IMR-90 (cell line): ENCODE data around the gene FGF5. TPM values are rescaled to one million over a fixed set of nuclear protein-coding genes. Genes with fewer than 3 reads are reported as not detected.
A peak's percentile ranks its signal among the peaks of the same experiment; 100 is the strongest.

Experiments
- ATAC-seq: fragments of 200-7000 bp; cut with Tn5 transposase; 2 replicates; pipeline ENCODE4 v1.9.1; 2020; ENCODE audit warnings: low read depth, mild to moderate bottlenecking, moderate library complexity
- BruUV-seq: library from RNA; stranded (reverse); fragments of 400-500 nt; replicated peaks from 2 replicates; lab custom pipeline; 2021; lab: Mats Ljungman, UMichigan
- CTCF ChIA-PET: fragments of 300-600 bp; formaldehyde crosslinking; extraction: SDS; loops from one replicate; lab custom pipeline; 2021; ENCODE audit warnings: antibody characterized with exemption; lab: Yijun Ruan, JAX
- POLR2A ChIA-PET: fragments of 300-600 bp; sonication (Branson Sonifier 250); formaldehyde crosslinking; loops from one replicate; lab custom pipeline; 2022; ENCODE audit warnings: antibody characterized with exemption; ENCODE audit not compliant: unreplicated experiment; lab: Charles Lee
- DNase-seq: peaks from one replicate; pipeline ENCODE4 v3.0.0; 2013
- H2AFZ ChIP-seq: replicated peaks from 2 replicates; pipeline ENCODE3; 2013; ENCODE audit warnings: low read length, mild to moderate bottlenecking; ENCODE audit not compliant: poor library complexity
- H2AK5ac ChIP-seq: 2 replicates; pipeline ENCODE4 v1.6.1; 2013; ENCODE audit warnings: low read depth, low read length, inconsistent platforms
- H2AK9ac ChIP-seq: replicated peaks from 2 replicates; pipeline ENCODE3; 2013; ENCODE audit warnings: mild to moderate bottlenecking, low read depth, low read length, moderate library complexity; ENCODE audit not compliant: poor library complexity
- H2BK120ac ChIP-seq: 2 replicates; pipeline ENCODE4 v1.6.1; 2013; ENCODE audit warnings: low read depth, low read length, inconsistent platforms
- H2BK15ac ChIP-seq: 3 replicates; pipeline ENCODE4 v1.6.1; 2013; ENCODE audit warnings: low read depth, low read length, inconsistent platforms
- H2BK20ac ChIP-seq: 2 replicates; pipeline ENCODE4 v1.6.1; 2013; ENCODE audit warnings: low read depth, mild to moderate bottlenecking, inconsistent platforms, low read length, moderate library complexity
- H2BK5ac ChIP-seq: 2 replicates; pipeline ENCODE4 v1.6.1; 2013; ENCODE audit warnings: mild to moderate bottlenecking, low read depth, low read length, inconsistent platforms; ENCODE audit not compliant: poor library complexity, severe bottlenecking
- H3K14ac ChIP-seq: replicated peaks from 2 replicates; pipeline ENCODE4 v1.6.1; 2013; ENCODE audit warnings: low read depth, low read length, inconsistent platforms
- H3K18ac ChIP-seq: 2 replicates; pipeline ENCODE4 v1.6.1; 2013; ENCODE audit warnings: low read depth, low read length, control low read depth
- H3K23ac ChIP-seq: 2 replicates; pipeline ENCODE4 v1.6.1; 2013; ENCODE audit warnings: low read depth, low read length, inconsistent platforms
- H3K27ac ChIP-seq: 2 replicates; pipeline ENCODE4 v1.5.1; 2013; ENCODE audit warnings: mild to moderate bottlenecking, control low read depth, low read length; ENCODE audit not compliant: insufficient read depth
- H3K27me3 ChIP-seq: 2 replicates; pipeline ENCODE4 v1.6.1; 2013; ENCODE audit warnings: low read length; ENCODE audit not compliant: control insufficient read depth, insufficient read depth
- H3K36me3 ChIP-seq: 2 replicates; pipeline ENCODE4 v1.6.1; 2013; ENCODE audit warnings: low read length, mixed read lengths; ENCODE audit not compliant: control insufficient read depth, insufficient read depth
- H3K4ac ChIP-seq: 2 replicates; pipeline ENCODE4 v1.6.1; 2013; ENCODE audit warnings: low read depth, low read length, inconsistent platforms
- H3K4me1 ChIP-seq: 2 replicates; pipeline ENCODE4 v1.6.1; 2013; ENCODE audit warnings: low read length, mixed read lengths; ENCODE audit not compliant: control insufficient read depth, insufficient read depth
- H3K4me2 ChIP-seq: 2 replicates; pipeline ENCODE4 v1.6.1; 2013; ENCODE audit warnings: low read depth, mild to moderate bottlenecking, control low read depth, low read length, moderate library complexity
- H3K4me3 ChIP-seq: 2 replicates; pipeline ENCODE4 v1.5.1; 2013; ENCODE audit warnings: low read depth, mild to moderate bottlenecking, control low read depth, low read length, moderate library complexity; ENCODE audit not compliant: insufficient read depth
- H3K56ac ChIP-seq: 2 replicates; pipeline ENCODE4 v1.6.1; 2013; ENCODE audit warnings: low read length, inconsistent platforms; ENCODE audit not compliant: insufficient read depth; ENCODE audit errors: extremely low read depth
- H3K79me1 ChIP-seq, 2 experiments: 2 replicates each; pipeline ENCODE4 v1.6.1; 2013; ENCODE audit warnings: low read length in 2 of 2, inconsistent platforms in 1 of 2, low read depth in 1 of 2
- H3K9ac ChIP-seq: 2 replicates; pipeline ENCODE4 v1.6.1; 2013; ENCODE audit warnings: low read depth, low read length, control low read depth
- H3K9me1 ChIP-seq: 2 replicates; pipeline ENCODE4 v1.6.1; 2013; ENCODE audit warnings: low read length, inconsistent platforms; ENCODE audit not compliant: insufficient read depth
- H3K9me3 ChIP-seq: 2 replicates; pipeline ENCODE4 v1.6.1; 2013; ENCODE audit warnings: low read length; ENCODE audit not compliant: control insufficient read depth, insufficient read depth
- H4K20me1 ChIP-seq: 2 replicates; pipeline ENCODE4 v1.6.1; 2013; ENCODE audit warnings: low read length, inconsistent platforms; ENCODE audit not compliant: insufficient read depth
- H4K5ac ChIP-seq: 2 replicates; pipeline ENCODE4 v1.6.1; 2013; ENCODE audit warnings: mild to moderate bottlenecking, low read depth, low read length, control low read depth
- H4K8ac ChIP-seq, 2 experiments: 2 replicates each; pipeline ENCODE4 v1.6.1; 2013; ENCODE audit warnings: low read depth in 2 of 2, low read length in 2 of 2, control low read depth in 1 of 2, inconsistent platforms in 1 of 2
- H4K91ac ChIP-seq: 2 replicates; pipeline ENCODE4 v1.6.1; 2013; ENCODE audit warnings: low read depth, low read length, inconsistent platforms; ENCODE audit not compliant: insufficient read depth
- BHLHE40 ChIP-seq: fragments of 150-350 bp; IDR thresholded peaks from 2 replicates; pipeline ENCODE4 v1.6.1; 2016; ENCODE audit warnings: mild to moderate bottlenecking, low read depth, low read length
- CEBPB ChIP-seq: IDR thresholded peaks from 2 replicates; pipeline ENCODE4 v1.6.1; 2012; ENCODE audit warnings: low read depth, low read length, improper control_type of control experiment
- CHD1 ChIP-seq: IDR thresholded peaks from 2 replicates; pipeline ENCODE4 v1.6.1; 2012; ENCODE audit warnings: low read depth, low read length, improper control_type of control experiment
- FOS ChIP-seq: fragments of 150-350 bp; IDR thresholded peaks from 2 replicates; pipeline ENCODE4 v1.6.1; 2016; ENCODE audit warnings: low read depth, low read length
- MAFK ChIP-seq: IDR thresholded peaks from 2 replicates; pipeline ENCODE4 v1.6.1; 2012; ENCODE audit warnings: low read depth, low read length, improper control_type of control experiment
- MAZ ChIP-seq: IDR thresholded peaks from 2 replicates; pipeline ENCODE4 v1.6.1; 2012; ENCODE audit warnings: low read depth, mild to moderate bottlenecking, low read length, improper control_type of control experiment, moderate library complexity, borderline replicate concordance
- MXI1 ChIP-seq: IDR thresholded peaks from 2 replicates; pipeline ENCODE4 v1.6.1; 2012; ENCODE audit warnings: low read depth, mild to moderate bottlenecking, low read length, moderate library complexity, borderline replicate concordance
- NFE2L2 ChIP-seq: fragments of 150-350 bp; IDR thresholded peaks from 2 replicates; pipeline ENCODE4 v1.6.1; 2016; ENCODE audit warnings: low read depth, mild to moderate bottlenecking, low read length
- POLR2A ChIP-seq: IDR thresholded peaks from 2 replicates; pipeline ENCODE4 v1.6.1; 2012; ENCODE audit warnings: mild to moderate bottlenecking, low read depth, low read length
- RAD21 ChIP-seq: IDR thresholded peaks from 2 replicates; pipeline ENCODE4 v1.6.1; 2012; ENCODE audit warnings: low read length, improper control_type of control experiment
- RCOR1 ChIP-seq: IDR thresholded peaks from 2 replicates; pipeline ENCODE4 v1.6.1; 2012; ENCODE audit warnings: mild to moderate bottlenecking, low read length, improper control_type of control experiment; ENCODE audit not compliant: insufficient replicate concordance
- RFX5 ChIP-seq: IDR thresholded peaks from 2 replicates; pipeline ENCODE4 v1.8.0; 2012; ENCODE audit warnings: low read depth, mild to moderate bottlenecking, low read length, moderate library complexity
- SMC3 ChIP-seq: fragments of 150-350 bp; IDR thresholded peaks from 2 replicates; pipeline ENCODE4 v1.6.1; 2016; ENCODE audit warnings: low read depth, mild to moderate bottlenecking, antibody characterized with exemption, low read length, moderate library complexity
- WGBS, 2 experiments: methylation state at CpG; one replicate each; pipeline versions ENCODE4 v1.1.5 to v1.1.7; 2013; ENCODE audit warnings: missing lambda C conversion rate in 2 of 2; ENCODE audit not compliant: insufficient read length in 1 of 2; ENCODE audit errors: extremely low coverage in 2 of 2; 5-methylcytosine and 5-hydroxymethylcytosine counted together
- dilution Hi-C: fragments of 300-500 bp; cut with HindIII; formaldehyde crosslinking; loops from one replicate; pipeline ENCODE4 v1.14.3; 2018; ENCODE audit warnings: low sequenced_read_pairs; ENCODE audit not compliant: unreplicated experiment
- in situ Hi-C: fragments of 300-500 bp; cut with MboI; formaldehyde crosslinking; loops from 3 replicates; pipeline ENCODE4 v1.14.3; 2019; ENCODE audit warnings: low sequenced_read_pairs, inconsistent platforms, mixed read lengths
- intact Hi-C: fragments of 100-400 bp; cut with micrococcal nuclease; formaldehyde crosslinking; loops from 2 replicates; pipeline ENCODE4 v1.10.0; 2022
- polyA plus RNA-seq, 3 experiments: library from polyadenylated mRNA; depleted of rRNA; stranded (reverse); fragments of >200 nt; gene quantifications; 2 replicates each; pipeline ENCODE4 v1.2.3, GENCODE V29; 2012; ENCODE audit warnings: low replicate concordance in 1 of 3
- total RNA-seq: library from RNA; depleted of rRNA; stranded (reverse); fragments of >200 nt; gene quantifications from 2 replicates; pipeline ENCODE4 v1.2.3, GENCODE V29; 2012
- TF ChIP-seq, protein P1 (sequence below): fragments of 150-350 bp; IDR thresholded peaks from 2 replicates; pipeline ENCODE4 v1.6.1; 2017; ENCODE audit warnings: mild to moderate bottlenecking, antibody characterized with exemption, low read length, low read depth
- TF ChIP-seq, protein P2 (sequence below): fragments of 150-350 bp; IDR thresholded peaks from 2 replicates; pipeline ENCODE4 v1.6.1; 2016; ENCODE audit warnings: low read depth, mild to moderate bottlenecking, low read length, moderate library complexity, borderline replicate concordance
- TF ChIP-seq, protein P3 (sequence below): conservative IDR thresholded peaks from 2 replicates; pipeline ENCODE4 v1.5.1; 2012; ENCODE audit warnings: mild to moderate bottlenecking, low read depth, low read length, improper control_type of control experiment

FGF5 gene
- total and polyA plus RNA-seq, 2 of the 4 experiments (the other 2 are of a cell fraction): 18.6 to 42.1 TPM

DNA sequence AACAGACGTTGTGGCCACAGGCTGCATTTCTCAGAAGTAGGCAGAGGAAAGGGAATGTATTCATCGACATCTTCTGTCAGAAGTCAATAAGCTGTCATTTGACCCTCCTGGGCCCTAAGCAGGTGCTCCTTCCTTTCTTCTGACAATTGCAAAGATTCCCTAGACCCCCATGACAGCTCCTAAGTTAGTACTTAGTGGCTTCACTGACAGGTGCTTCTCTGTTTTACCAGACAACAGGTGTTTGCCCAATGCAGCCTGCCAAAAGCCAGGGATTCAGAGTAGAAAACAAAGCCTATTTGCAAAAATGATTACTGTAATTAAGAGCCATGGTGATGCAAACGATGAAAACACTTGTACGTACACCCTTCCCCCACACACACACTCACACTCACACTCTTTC, 7.5 kb upstream of the FGF5 start:
- no peak overlapping the region for H2AFZ ChIP-seq
- no peak overlapping the region for H3K56ac ChIP-seq
- no peak overlapping the region for H3K4me3 ChIP-seq
- H3K4ac ChIP-seq: 0 out of 2 replicates have a peak overlapping the region, but pooled peaks have one; percentile 1
- peak overlapping the region; percentile 20; the same call in 1 of the 2 replicates for H2BK20ac ChIP-seq
- no peak overlapping the region for H2BK120ac ChIP-seq
- no peak for DNase-seq
- no peak overlapping the region for H4K8ac ChIP-seq
- no peak overlapping the region for H2AK9ac ChIP-seq
- no peak overlapping the region for H4K5ac ChIP-seq
- no peak overlapping the region for H2AK5ac ChIP-seq
- in situ Hi-C loops: no loop called here
- H3K9me1 ChIP-seq: peaks cover 5% of the 10 kb centered on the region; the same call in 1 of the 2 replicates
- no peaks in the 10 kb centered on the region for H3K9me3 ChIP-seq
- POLR2A ChIA-PET: no interaction called here
- H3K9ac ChIP-seq: no peak overlapping the region
- no peaks in the 10 kb centered on the region for H3K36me3 ChIP-seq
- no peak overlapping the region for H3K14ac ChIP-seq
- peaks cover 8% of the 10 kb centered on the region for H3K4me1 ChIP-seq
- no peak for TF ChIP-seq SMC3
- no peak for TF ChIP-seq MXI1
- no peak for TF ChIP-seq POLR2A
- no peak for TF ChIP-seq MAFK
- TF ChIP-seq, protein P1, sequence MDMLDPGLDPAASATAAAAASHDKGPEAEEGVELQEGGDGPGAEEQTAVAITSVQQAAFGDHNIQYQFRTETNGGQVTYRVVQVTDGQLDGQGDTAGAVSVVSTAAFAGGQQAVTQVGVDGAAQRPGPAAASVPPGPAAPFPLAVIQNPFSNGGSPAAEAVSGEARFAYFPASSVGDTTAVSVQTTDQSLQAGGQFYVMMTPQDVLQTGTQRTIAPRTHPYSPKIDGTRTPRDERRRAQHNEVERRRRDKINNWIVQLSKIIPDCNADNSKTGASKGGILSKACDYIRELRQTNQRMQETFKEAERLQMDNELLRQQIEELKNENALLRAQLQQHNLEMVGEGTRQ: no peak
- TF ChIP-seq, protein P2, sequence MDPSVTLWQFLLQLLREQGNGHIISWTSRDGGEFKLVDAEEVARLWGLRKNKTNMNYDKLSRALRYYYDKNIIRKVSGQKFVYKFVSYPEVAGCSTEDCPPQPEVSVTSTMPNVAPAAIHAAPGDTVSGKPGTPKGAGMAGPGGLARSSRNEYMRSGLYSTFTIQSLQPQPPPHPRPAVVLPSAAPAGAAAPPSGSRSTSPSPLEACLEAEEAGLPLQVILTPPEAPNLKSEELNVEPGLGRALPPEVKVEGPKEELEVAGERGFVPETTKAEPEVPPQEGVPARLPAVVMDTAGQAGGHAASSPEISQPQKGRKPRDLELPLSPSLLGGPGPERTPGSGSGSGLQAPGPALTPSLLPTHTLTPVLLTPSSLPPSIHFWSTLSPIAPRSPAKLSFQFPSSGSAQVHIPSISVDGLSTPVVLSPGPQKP: no peak
- no peak for TF ChIP-seq NFE2L2
- TF ChIP-seq, protein P3, sequence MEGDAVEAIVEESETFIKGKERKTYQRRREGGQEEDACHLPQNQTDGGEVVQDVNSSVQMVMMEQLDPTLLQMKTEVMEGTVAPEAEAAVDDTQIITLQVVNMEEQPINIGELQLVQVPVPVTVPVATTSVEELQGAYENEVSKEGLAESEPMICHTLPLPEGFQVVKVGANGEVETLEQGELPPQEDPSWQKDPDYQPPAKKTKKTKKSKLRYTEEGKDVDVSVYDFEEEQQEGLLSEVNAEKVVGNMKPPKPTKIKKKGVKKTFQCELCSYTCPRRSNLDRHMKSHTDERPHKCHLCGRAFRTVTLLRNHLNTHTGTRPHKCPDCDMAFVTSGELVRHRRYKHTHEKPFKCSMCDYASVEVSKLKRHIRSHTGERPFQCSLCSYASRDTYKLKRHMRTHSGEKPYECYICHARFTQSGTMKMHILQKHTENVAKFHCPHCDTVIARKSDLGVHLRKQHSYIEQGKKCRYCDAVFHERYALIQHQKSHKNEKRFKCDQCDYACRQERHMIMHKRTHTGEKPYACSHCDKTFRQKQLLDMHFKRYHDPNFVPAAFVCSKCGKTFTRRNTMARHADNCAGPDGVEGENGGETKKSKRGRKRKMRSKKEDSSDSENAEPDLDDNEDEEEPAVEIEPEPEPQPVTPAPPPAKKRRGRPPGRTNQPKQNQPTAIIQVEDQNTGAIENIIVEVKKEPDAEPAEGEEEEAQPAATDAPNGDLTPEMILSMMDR: no peak
- TF ChIP-seq MAZ: no peak
- TF ChIP-seq RFX5: no peak
- no peak for TF ChIP-seq FOS
- TF ChIP-seq BHLHE40: no peak
- TF ChIP-seq CHD1: no peak
- TF ChIP-seq RCOR1: no peak
- no peak for TF ChIP-seq CEBPB
- no peak for TF ChIP-seq RAD21
- no peak overlapping the region for H3K27ac ChIP-seq
- no TSS peak for BruUV-seq
- H2BK15ac ChIP-seq: no peak overlapping the region
- no peak for ATAC-seq
- H3K4me2 ChIP-seq: no peak overlapping the region
- H4K91ac ChIP-seq: no peak overlapping the region; the same call in 1 of the 2 replicates
- no peak overlapping the region for H3K23ac ChIP-seq
- no peak overlapping the region for H3K18ac ChIP-seq
- H3K79me1 ChIP-seq: peaks cover 0 to 7% of the 10 kb centered on the region in 2 experiments; a peak in 2 of 4 replicates
- no peaks in the 10 kb centered on the region for H3K27me3 ChIP-seq
- WGBS, 2 experiments: no CpG with 5 or more reads among the region's 4 CpGs
- dilution Hi-C loops: no loop called here
- H2BK5ac ChIP-seq: no peak overlapping the region
- intact Hi-C loops: no loop called here
- CTCF ChIA-PET: no interaction called here
- no peaks in the 10 kb centered on the region for H4K20me1 ChIP-seq
